ENCODE measurements around the gene RPLP1. TPM values are rescaled to one million over a fixed set of nuclear protein-coding genes. Genes with fewer than 3 reads are reported as not detected.
A peak's percentile ranks its signal among the peaks of the same experiment; 100 is the strongest.

RPLP1 gene
- polyA plus RNA-seq, 1 donor from 2014 or later, result 3,528 TPM

GRCh38 chr15:69456208-69457166, 3.9 kb downstream of the RPLP1 start:
- peaks cover 27 to 29% (median 28%) of the 10 kb centered on the region in 3 donors for H3K4me1 Mint-ChIP-seq
- H3K4me3 Mint-ChIP-seq, result peak overlapping the region in 2 of 4 donors; percentile 7 to 98
- peaks cover 6% of the 10 kb centered on the region for H3K36me3 Mint-ChIP-seq
- no peaks in the 10 kb centered on the region for H3K9me3 Mint-ChIP-seq
- H3K27me3 Mint-ChIP-seq, result no peaks in the 10 kb centered on the region
- peak overlapping the region in 1 of 3 donors; percentile 37 for H3K27ac Mint-ChIP-seq

- H3K27me3 Mint-ChIP-seq, result no peaks in the 10 kb centered on the region
- no peaks in the 10 kb centered on the region for H3K9me3 Mint-ChIP-seq
- H3K4me1 Mint-ChIP-seq, result peaks cover 24 to 27% (median 25%) of the 10 kb centered on the region in 3 donors
- peak overlapping the region in 1 of 4 donors; percentile 59 for H3K4me3 Mint-ChIP-seq
- H3K27ac Mint-ChIP-seq, result peak overlapping the region in 1 of 3 donors; percentile 44
- H3K36me3 Mint-ChIP-seq, result peaks cover 6% of the 10 kb centered on the region
These were observed 5.0 kb downstream of the RPLP1 start for GRCh38 chr15:69457304-69458280.

- Mint-ChIP-seq H3K27ac (no peak overlapping the region), H3K4me3 (peak overlapping the region in 1 of 4 donors; percentile 29), H3K4me1 (peaks cover 23 to 24% (median 23%) of the 10 kb centered on the region in 3 donors), H3K27me3 (peaks cover 2% of the 10 kb centered on the region), H3K9me3 (no peaks in the 10 kb centered on the region), H3K36me3 (peaks cover 6% of the 10 kb centered on the region)
These were observed 6.4 kb downstream of the RPLP1 start for GRCh38 chr15:69459066-69459465.

- Mint-ChIP-seq H3K4me3 (peak overlapping the region in 2 of 4 donors; percentile 17 to 60), H3K9me3 (no peaks in the 10 kb centered on the region), H3K27ac (peak overlapping the region in 2 of 3 donors; percentile 16 to 48)
These were observed 7.9 kb downstream of the RPLP1 start for GRCh38 chr15:69460481-69460880.

GRCh38 chr15:69462030-69462492, 9.4 kb downstream of the RPLP1 start:
- Mint-ChIP-seq H3K27me3 (peaks cover 2% of the 10 kb centered on the region), H3K9me3 (no peaks in the 10 kb centered on the region), H3K36me3 (peaks cover 3% of the 10 kb centered on the region), H3K27ac (peak overlapping the region in 2 of 3 donors; percentile 62 to 92), H3K4me1 (peaks cover 7 to 12% (median 7%) of the 10 kb centered on the region in 3 donors), H3K4me3 (peak overlapping the region; percentile 87 to 98 (median 94))

More at GRCh38 chr15:69460481-69460880, 7.9 kb downstream of the RPLP1 start:
- Mint-ChIP-seq H3K4me1 (peaks cover 11 to 16% (median 14%) of the 10 kb centered on the region in 3 donors), H3K27me3 (peaks cover 2% of the 10 kb centered on the region), H3K36me3 (peaks cover 3% of the 10 kb centered on the region)

- peak overlapping the region; percentile 13 to 92 (median 62) for H3K27ac Mint-ChIP-seq
- H3K36me3 Mint-ChIP-seq, result peaks cover 3% of the 10 kb centered on the region
- peak overlapping the region; percentile 87 to 98 (median 94) for H3K4me3 Mint-ChIP-seq
- H3K27me3 Mint-ChIP-seq, result peaks cover 2% of the 10 kb centered on the region
- peaks cover 7 to 12% (median 7%) of the 10 kb centered on the region in 3 donors for H3K4me1 Mint-ChIP-seq
- no peaks in the 10 kb centered on the region for H3K9me3 Mint-ChIP-seq
These were observed 10.0 kb downstream of the RPLP1 start for GRCh38 chr15:69462493-69463181.

- no peaks in the 10 kb centered on the region for H3K36me3 Mint-ChIP-seq
- H3K4me3 Mint-ChIP-seq, result peak overlapping the region; percentile 87 to 98 (median 94)
- peaks cover 9 to 12% (median 11%) of the 10 kb centered on the region in 3 donors for H3K4me1 Mint-ChIP-seq
- H3K27me3 Mint-ChIP-seq, result peaks cover 2% of the 10 kb centered on the region
- peak overlapping the region; percentile 13 to 92 (median 62) for H3K27ac Mint-ChIP-seq
- H3K9me3 Mint-ChIP-seq, result no peaks in the 10 kb centered on the region
These were observed 10.7 kb downstream of the RPLP1 start for GRCh38 chr15:69463182-69463756.

GRCh38 chr15:69465253-69465652, 12.6 kb downstream of the RPLP1 start:
- H3K4me3 Mint-ChIP-seq, result peak overlapping the region in 1 of 4 donors; percentile 12

GRCh38 chr15:69466733-69467132, 14.1 kb downstream of the RPLP1 start:
- Mint-ChIP-seq H3K27ac (no peak overlapping the region), H3K4me1 (peaks cover 13 to 18% (median 17%) of the 10 kb centered on the region in 3 donors), H3K4me3 (no peak overlapping the region), H3K9me3 (no peaks in the 10 kb centered on the region), H3K27me3 (peaks cover 2% of the 10 kb centered on the region), H3K36me3 (no peaks in the 10 kb centered on the region)

More at GRCh38 chr15:69465253-69465652, 12.6 kb downstream of the RPLP1 start:
- Mint-ChIP-seq H3K4me1 (peaks cover 13 to 19% (median 18%) of the 10 kb centered on the region in 3 donors), H3K9me3 (no peaks in the 10 kb centered on the region), H3K27me3 (peaks cover 2% of the 10 kb centered on the region), H3K27ac (no peak overlapping the region), H3K36me3 (no peaks in the 10 kb centered on the region)

GRCh38 chr15:69467636-69468035, 15.0 kb downstream of the RPLP1 start:
- peaks cover 2% of the 10 kb centered on the region for H3K27me3 Mint-ChIP-seq
- peaks cover 11 to 17% (median 13%) of the 10 kb centered on the region in 3 donors for H3K4me1 Mint-ChIP-seq
- H3K36me3 Mint-ChIP-seq, result peaks cover 1% of the 10 kb centered on the region
- H3K4me3 Mint-ChIP-seq, result no peak overlapping the region
- no peaks in the 10 kb centered on the region for H3K9me3 Mint-ChIP-seq
- H3K27ac Mint-ChIP-seq, result peak overlapping the region in 1 of 3 donors; percentile 62

GRCh38 chr15:69468241-69469121, 15.9 kb downstream of the RPLP1 start:
- peaks cover 2% of the 10 kb centered on the region for H3K27me3 Mint-ChIP-seq
- H3K4me3 Mint-ChIP-seq, result peak overlapping the region in 2 of 4 donors; percentile 43 to 70
- peaks cover 5 to 14% (median 13%) of the 10 kb centered on the region in 3 donors for H3K4me1 Mint-ChIP-seq
- peaks cover 1% of the 10 kb centered on the region for H3K36me3 Mint-ChIP-seq
- H3K9me3 Mint-ChIP-seq, result no peaks in the 10 kb centered on the region
- H3K27ac Mint-ChIP-seq, result peak overlapping the region; percentile 62 to 76 (median 63)

GRCh38 chr15:69469467-69470201, 17.0 kb downstream of the RPLP1 start:
- Mint-ChIP-seq H3K4me3 (peak overlapping the region in 1 of 4 donors; percentile 31), H3K27ac (no peak overlapping the region), H3K9me3 (no peaks in the 10 kb centered on the region), H3K4me1 (peaks cover 5 to 11% (median 9%) of the 10 kb centered on the region in 3 donors), H3K36me3 (peaks cover 1% of the 10 kb centered on the region), H3K27me3 (no peaks in the 10 kb centered on the region)

Measured in IgD-negative memory B cell (primary cell).